ENCODE data around the gene DPEP2NB.
A peak's percentile ranks its signal among the peaks of the same experiment; 100 is the strongest.
"Not testable (repeated sequence)": the region's sequence is repeated elsewhere in the genome, so short reads cannot be mapped to it uniquely, and the experiment has no call there.

The DPEP2NB gene

DNA sequence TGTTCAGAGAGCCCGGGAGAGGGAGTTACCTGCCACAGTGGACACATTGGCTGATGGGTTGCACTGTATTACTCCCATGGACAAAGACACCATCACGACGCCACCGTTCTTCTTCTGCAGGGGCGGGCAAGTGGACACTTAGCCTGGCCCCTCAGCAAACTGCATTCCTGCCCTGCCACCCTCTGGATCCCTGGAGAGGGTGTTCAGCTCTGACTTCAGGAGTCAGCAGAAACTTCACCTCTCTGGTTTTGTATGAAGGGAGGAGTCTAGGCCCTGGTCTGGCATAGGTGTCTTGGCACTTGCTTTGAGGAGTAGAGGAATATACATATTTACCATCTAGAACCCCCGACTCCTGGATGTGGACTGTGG lies 25.7 kb downstream of the DPEP2NB start:
- no peak for DNase-seq
- in situ Hi-C loops (cut with HindIII; ENCODE audit: low pct_ligation_motif_present, low pct_unique_long_range_greater_than_20kb, low sequenced_read_pairs) = loop anchor here (25.0 kb wide), 1 partner anchor 222 kb away; no protein-coding TSS in a partner anchor

DNA sequence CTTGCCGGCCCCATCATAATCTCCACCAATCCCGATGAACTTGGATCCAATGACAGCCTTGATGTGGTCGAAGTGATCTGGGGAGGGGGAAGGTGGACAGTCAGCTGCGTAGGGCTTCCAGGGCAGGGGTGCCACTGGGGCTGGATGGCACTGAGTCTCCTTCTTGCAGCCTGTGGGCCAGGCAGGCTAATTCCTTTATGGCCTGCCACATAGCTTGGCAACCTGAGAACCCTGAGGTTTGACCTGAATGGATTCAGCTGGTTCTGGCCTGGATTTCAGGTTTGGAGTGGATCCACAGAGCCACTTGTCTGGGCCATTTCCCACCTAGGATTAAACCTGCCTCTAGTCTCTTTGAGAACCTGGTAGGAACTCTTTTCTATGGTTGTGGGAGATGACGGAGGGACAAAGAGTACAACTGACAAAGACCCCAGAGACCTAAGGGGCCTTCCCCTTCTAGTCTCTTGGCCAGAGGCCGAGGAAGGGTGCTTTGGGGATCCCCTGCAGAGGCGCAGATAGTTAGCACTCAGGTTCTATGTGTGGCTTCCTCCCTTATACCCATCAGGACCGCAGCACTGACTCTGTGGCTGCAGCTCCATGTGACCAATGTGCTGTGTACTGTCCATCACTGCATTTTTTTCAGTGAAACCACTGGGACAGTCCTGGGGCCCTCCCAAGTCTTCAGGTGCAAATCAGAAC lies 26.2 kb downstream of the DPEP2NB start:
- DNase-seq = no peak
- in situ Hi-C loops (cut with HindIII; ENCODE audit: low pct_ligation_motif_present, low pct_unique_long_range_greater_than_20kb, low sequenced_read_pairs) = loop anchor here (25.0 kb wide), 1 partner anchor 223 kb away; no protein-coding TSS in a partner anchor

DNA sequence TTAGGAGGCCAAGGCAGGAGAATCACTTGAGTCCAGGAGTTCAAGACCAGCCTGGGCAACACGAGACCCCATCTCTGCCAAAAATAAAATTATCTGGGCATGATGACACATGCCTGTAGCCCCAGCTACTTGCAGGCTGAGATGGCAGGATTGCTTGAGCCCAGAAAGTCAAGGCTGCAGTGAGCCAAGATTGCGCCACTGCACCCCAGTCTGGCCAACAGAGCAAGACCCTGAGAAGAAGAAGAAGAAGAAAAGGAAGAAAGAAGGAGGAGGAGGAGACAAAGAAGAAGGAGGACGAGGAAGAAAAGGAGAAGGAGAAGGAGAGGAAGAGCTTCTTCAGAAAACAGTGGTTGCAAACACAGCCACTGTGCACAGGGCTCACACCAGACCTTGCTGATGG lies 27.0 kb downstream of the DPEP2NB start:
- in situ Hi-C loops (cut with HindIII; ENCODE audit: low pct_ligation_motif_present, low pct_unique_long_range_greater_than_20kb, low sequenced_read_pairs) = loop anchor here (25.0 kb wide), 1 partner anchor 224 kb away; no protein-coding TSS in a partner anchor
- no peak for DNase-seq

DNA sequence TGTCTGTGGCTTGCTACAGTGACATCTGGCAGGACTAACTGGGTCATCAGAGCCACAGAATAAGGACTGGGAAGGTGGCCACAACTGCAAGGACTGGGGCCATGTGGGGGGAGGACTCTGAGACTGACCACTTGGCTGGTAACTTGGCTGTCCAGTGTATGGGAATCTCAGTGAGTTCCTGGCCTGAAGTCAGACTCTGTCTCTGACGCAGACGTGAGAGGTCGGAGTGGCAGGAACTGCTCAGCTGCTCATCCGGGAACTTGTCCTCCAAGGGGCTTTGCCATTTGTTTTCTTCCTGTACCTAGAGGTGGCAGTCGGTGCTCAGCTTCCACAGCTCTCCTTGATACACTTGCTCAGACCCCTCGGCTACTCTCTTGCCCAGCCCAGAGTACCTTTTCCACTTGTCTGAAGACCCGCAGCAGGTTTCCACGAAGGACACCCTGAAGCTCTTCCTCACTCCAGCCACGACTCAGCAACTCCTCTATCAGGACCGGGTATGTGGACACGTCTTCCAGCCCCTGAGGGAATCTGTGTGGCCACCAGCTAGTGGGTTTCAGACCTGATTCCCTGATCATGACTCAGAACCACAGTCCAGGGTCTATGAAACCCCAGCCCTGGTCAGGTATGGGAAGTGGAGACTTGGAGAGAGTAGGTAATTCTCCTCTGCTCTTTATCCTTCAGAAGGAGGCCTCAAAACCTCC lies 28.1 kb downstream of the DPEP2NB start:
- in situ Hi-C loops (cut with HindIII; ENCODE audit: low pct_ligation_motif_present, low pct_unique_long_range_greater_than_20kb, low sequenced_read_pairs) = loop anchor here (25.0 kb wide), 1 partner anchor 225 kb away; no protein-coding TSS in a partner anchor
- no peak for DNase-seq

DNA sequence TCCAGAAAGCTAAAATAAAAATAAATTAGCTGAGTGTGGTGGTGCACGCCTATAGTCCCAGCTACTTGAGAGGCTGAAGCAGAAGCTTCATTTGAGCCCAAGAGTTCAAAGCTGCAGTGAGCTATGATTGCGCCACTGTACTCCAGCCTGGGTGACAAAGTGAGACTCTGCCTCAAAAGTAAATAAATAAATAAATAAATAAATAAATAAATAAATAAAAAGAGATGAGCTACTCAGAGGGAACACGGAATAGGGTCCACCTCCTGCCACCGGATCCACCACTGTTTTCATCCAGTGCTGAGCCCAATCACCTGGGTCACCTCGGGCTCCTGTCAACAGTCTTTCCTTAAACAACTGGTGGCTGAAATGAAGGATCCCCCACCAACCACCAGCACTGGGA lies 28.8 kb downstream of the DPEP2NB start:
- in situ Hi-C loops (cut with HindIII; ENCODE audit: low pct_ligation_motif_present, low pct_unique_long_range_greater_than_20kb, low sequenced_read_pairs) = loop anchor here (25.0 kb wide), 1 partner anchor 225 kb away; no protein-coding TSS in a partner anchor

DNA sequence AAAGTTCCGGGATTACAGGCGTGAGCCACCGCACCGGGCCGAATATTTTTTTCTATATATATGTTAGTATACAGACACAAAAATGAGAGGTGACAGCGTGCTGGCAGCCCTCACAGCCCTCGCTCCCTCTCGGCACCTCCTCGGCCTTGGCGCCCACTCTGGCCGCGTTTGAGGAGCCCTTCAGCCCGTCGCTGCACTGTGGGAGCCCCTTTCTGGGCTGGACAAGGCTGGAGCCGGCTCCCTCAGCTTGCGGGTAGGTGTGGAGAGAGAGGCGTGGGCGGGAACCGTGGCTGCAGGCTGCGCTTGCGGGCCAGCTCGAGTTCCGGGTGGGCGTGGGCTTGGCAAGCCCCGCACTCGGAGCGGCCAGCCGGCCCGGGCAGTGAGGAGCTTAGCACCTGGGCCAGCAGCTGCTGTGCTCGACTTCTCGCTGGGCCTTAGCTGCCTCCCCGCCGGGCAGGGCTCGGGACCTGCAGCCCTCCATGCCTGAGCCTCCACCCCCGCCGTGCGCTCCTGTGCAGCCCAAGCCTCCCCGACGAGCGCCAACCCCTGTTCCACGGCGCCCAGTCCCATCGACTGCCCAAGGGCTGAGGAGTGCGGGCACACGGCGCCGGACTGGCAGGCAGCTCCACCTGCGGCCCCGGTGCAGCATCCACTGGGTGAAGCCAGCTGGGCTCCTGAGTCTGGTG lies 33.6 kb downstream of the DPEP2NB start:
- no peak for DNase-seq
- in situ Hi-C loops (cut with HindIII; ENCODE audit: low pct_ligation_motif_present, low pct_unique_long_range_greater_than_20kb, low sequenced_read_pairs) = loop anchor here (25.0 kb wide), 1 partner anchor 230 kb away; no protein-coding TSS in a partner anchor

More for the DNA sequence above, 28.8 kb downstream of the DPEP2NB start:
- no peak for DNase-seq

DNA sequence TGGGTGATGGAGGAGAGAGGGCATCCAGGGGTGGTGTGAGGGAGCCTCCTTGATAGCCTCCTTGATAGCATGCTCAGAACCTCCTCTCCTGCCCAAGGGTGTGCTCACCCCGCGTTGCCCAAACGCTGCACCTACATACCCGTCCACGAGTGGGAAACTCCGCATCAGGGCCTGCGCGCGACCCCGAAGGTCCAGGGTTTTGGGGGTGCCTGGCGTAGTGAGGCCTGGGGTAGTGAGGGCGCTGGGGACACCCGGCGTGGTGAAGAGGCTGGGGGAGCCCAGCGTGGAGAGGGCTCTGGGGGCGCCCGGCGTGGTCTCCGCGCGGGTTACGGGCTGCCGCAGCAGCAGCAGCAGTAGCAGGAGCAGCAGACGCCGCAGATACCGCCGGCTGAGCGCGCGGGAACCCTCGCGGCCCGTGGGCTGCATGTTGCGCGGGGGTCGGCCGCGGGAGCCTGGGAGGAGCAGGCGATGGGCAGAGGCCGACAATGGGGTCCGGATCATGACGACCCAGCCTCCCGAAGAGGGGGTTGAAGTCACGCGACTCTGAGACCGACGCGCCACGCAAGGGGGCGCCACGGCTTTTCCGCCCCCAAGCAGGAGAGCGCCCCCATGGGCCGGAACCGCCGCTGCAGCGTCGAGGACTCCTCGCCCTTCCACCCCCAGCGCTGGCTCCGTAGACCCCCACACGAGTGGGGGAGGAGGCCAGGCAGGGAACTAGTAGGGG lies 35.6 kb downstream of the DPEP2NB start, which contains the start of gene DPEP3:
Gene DPEP3, minus strand, starts transcription at position 545 of the 724 bp plus-strand sequence. Its CDS starts 119 bp downstream, at position 426.
- in situ Hi-C loops (cut with HindIII; ENCODE audit: low pct_ligation_motif_present, low pct_unique_long_range_greater_than_20kb, low sequenced_read_pairs) = loop anchor here (25.0 kb wide), 1 partner anchor 232 kb away; no protein-coding TSS in a partner anchor
- no peak for DNase-seq

DNA sequence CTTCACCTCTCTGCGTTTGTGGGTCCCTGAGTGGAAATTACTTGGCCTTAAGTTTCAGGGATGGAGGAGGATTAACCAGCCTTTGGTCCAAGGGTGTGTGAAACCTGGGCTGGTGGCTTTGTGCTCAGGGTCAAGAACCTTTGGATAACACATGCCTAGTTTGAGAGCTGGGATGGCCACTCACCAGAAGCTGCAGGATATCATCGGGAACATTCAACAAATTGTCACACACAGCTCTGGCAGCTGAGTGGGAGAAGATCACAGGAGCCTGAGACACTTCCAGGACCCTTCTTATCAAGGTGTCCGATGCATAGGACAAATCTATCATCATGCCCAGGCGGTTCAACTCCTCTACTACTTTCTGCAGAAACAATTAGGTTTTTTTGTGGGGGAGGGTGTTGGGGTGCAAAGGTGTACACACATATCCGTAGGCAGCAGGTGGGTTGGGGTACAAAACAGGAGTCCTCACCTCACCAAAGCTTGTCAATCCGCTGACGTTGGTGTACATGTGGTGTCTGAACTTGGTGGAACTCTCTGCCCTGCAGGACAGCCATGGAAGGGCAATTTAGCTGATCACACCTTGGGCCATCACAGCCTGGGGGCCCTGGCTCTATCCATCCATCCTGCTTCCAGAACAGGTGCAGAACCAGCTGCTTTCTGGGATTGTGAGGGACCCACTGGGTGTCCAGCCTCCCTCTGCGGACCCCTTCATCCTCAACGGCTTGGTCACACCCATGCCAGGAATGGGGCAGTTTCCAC lies 38.1 kb downstream of the DPEP2NB start:
- in situ Hi-C loops (cut with HindIII; ENCODE audit: low pct_ligation_motif_present, low pct_unique_long_range_greater_than_20kb, low sequenced_read_pairs) = loop anchor here (25.0 kb wide), 1 partner anchor 235 kb away; no protein-coding TSS in a partner anchor

DNA sequence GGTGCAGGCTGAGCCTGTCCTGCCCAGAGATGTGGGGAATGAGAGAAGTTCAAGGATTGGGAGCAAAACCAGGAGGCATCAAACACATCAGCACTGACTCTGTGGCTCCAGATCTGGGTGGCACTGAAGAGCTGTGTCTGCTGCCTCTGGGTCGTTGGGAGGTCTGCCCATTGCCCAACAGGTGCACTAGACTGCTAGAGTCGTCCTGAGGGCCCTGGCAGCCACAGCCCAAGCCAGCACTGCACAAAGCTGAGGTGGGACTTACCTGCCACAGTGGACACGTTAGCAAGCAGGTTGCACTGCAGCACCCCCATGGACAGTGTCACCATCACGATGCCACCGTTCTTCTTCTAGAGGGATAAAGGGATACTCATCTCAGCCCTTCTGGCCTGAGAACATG lies 38.7 kb downstream of the DPEP2NB start:
- DNase-seq = no peak
- in situ Hi-C loops (cut with HindIII; ENCODE audit: low pct_ligation_motif_present, low pct_unique_long_range_greater_than_20kb, low sequenced_read_pairs) = loop anchor here (25.0 kb wide), 1 partner anchor 235 kb away; no protein-coding TSS in a partner anchor

More for the DNA sequence above, 38.1 kb downstream of the DPEP2NB start:
- no peak for DNase-seq

DNA sequence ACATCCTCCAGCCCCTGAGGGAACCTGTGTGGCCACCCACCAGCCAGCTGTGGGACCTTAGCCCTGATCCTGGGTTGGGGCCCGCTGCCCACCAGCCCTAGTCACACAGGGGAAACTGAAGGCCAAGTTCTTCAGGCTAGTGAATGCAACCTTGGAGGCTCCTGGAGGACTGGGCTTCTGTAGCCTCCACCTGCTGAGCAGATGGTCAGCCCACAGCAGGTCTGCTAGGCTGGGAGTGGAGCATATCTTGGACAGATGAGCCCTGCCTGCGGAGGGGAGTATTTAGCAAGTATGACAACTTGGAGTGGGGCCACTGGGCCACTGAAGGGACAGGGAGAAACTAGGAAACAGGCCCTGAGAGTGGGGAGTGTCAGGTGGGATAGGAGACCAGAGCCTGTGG lies 39.5 kb downstream of the DPEP2NB start:
- in situ Hi-C loops (cut with HindIII; ENCODE audit: low pct_ligation_motif_present, low pct_unique_long_range_greater_than_20kb, low sequenced_read_pairs) = loop anchor here (25.0 kb wide), 1 partner anchor 236 kb away; no protein-coding TSS in a partner anchor
- DNase-seq = no peak

DNA sequence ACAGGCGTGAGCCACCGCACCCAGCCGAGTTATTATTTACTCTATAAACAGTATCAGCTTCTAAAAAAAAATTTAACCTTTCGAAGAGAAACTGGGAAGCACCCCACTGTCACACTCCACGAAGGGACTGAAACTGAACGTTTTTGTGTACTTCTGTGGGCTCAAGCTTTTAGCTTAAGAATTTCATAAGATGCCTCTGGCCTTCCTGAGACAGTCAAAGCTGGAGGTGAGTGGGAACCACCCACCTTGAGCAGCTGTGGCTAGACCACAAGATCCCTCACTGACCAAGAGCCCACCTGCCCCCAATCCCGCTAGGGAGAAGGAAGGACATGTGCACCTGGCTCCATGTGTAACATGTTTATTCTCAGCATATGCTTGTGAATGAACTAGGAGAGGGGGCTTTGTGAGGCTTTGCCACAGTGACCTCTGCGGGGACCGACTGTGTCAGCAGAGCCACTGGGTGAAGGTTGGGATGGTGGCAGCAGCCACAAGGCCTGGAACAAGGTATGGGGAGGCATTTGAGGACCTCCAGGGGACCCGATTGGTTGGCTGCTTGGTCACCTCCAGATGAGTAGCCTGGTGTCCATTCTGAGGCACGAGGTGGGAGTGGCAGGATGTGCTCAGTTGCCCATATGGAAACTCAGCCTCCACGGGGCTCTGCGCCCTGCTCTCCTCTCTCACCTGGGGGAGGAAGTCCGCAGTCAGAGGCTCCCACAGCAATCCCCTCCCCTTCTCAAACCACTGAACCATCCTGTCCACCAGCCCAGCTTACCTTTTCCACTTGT lies 40.2 kb downstream of the DPEP2NB start:
- no peak for DNase-seq
- in situ Hi-C loops (cut with HindIII; ENCODE audit: low pct_ligation_motif_present, low pct_unique_long_range_greater_than_20kb, low sequenced_read_pairs) = loop anchor here (25.0 kb wide), 1 partner anchor 237 kb away; no protein-coding TSS in a partner anchor

DNA sequence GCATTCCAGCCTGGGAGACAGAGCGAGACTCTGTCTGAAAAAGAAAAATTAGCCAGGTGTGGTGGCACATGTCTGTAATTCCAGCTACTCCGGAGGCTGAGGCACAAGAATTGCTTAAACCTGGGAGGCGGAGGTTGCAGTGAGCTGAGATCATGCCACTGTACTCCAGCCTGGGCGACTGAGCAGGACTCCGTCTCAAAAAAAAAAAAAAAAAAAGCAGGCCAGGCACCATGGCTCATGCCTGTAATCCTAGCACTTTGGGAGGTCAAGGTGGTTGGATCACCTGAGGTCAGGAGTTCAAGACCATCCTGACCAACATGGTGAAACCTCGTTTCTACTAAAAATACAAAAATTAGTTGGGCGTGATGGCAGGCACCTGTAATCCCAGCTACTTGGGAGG lies 43.4 kb downstream of the DPEP2NB start:
- in situ Hi-C loops (cut with HindIII; ENCODE audit: low pct_ligation_motif_present, low pct_unique_long_range_greater_than_20kb, low sequenced_read_pairs); DNase-seq: not testable (repeated sequence)

DNA sequence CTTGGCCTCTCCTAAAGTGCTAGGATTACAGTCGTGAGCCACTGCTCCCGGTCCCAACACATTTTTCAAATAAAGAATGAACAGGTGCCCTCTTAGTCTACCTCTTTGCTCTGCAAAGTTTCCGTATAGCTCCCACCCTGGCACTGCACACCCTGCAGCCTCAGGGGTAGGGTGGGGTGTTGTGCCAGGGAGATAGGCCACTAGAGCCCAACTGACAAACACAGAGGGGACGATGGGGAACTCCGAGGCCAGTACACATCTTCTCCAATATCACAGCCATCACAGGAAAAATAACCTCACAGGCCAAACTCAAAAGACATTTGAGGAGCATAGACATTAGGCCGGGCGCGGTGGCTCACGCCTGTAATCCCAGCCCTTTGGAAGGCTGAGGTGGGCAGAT lies 44.6 kb downstream of the DPEP2NB start:
- in situ Hi-C loops (cut with HindIII; ENCODE audit: low pct_ligation_motif_present, low pct_unique_long_range_greater_than_20kb, low sequenced_read_pairs) = no loop called here
- no peak for DNase-seq

DNA sequence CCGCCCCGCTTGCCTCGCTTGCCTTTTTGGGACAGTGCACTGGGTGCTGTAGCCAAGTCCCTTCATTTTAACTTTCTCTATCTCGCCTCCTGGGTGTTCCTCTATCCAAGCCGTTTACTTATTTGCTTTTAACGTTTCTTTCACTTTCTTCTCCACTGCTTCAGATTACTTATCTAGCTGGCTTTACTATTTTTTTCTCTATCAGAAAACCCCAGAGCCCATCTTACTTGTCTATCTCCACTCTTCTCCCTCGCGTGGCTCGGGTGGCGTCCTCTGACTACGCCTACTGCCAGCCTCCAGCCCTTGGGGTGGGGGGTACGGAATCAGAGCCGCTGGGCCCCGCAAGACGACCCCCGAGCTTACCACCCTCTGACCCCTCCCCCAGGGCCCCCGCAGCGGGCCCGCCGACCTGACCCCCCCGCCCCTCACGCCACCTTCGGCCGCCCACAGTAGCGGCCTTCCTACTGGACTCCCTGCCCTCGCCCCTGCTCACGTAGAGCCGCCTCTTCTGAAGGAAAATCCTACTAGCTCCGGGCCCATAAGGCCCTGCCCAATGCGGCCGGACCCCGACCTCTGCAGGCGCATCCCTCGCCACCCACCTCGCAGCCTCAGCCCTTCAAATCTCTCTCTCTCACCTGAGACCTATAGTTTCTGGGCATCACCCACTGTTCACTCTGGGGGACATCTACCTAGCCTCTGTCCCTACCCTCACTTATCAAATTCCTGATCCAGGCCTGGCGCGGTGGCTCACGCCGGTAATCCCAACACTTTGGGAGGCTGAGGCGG lies 46.3 kb downstream of the DPEP2NB start:
- peak; percentile 28 for DNase-seq
- in situ Hi-C loops (cut with HindIII; ENCODE audit: low pct_ligation_motif_present, low pct_unique_long_range_greater_than_20kb, low sequenced_read_pairs) = no loop called here

DNA sequence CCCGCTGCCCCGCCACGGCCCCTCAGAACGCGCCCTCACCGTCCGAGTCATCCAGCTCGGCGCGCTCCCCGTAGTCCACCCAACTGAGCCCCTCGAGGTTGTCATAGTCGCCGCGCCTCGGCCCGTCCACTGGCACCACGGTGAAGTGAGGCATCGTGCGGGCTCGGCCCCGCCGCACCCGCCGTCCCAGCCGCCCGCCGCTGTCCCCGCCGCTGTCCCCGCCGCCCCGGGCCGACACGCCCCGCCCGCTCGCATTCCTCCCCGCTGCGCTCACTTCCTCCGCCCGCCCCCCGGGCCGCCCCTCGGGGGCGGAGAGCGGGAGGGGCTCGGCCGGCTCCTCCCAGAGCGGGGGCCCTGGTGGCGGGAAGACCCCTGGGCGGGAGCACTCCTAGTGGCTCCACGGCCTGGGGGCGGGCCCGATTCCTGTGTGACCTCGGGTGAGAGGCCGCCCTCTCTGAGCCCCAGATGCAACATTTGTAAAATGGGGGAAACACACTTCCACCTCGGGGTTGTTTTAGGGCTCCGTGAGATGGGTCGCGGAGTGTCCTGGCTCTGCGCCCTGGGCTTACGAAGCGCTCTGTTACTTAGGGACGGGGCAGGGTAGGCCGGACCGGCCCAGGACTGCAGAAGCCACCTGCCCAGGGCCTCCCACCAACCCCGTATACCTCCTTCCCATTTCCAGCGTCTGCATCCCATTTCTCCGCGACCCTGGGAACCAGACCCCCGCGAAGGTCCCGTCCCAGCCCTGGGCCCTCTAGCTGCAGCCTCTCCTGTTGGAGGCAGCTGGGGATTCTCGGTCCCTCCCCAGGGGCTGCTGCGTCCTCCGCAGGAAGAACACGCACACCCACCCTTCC lies 47.1 kb downstream of the DPEP2NB start, which contains the start of gene SLC12A4:
Gene SLC12A4, minus strand, starts transcription at position 238 of the 854 bp plus-strand sequence. Its CDS starts 84 bp downstream, at position 154.
- in situ Hi-C loops (cut with HindIII; ENCODE audit: low pct_ligation_motif_present, low pct_unique_long_range_greater_than_20kb, low sequenced_read_pairs) = no loop called here
- peak; percentile 95 for DNase-seq

All from ACHN (cell line).